HEK293 (cell line): ENCODE data around the gene CFAP65.

ENCODE experiments used
- CTCF ChIA-PET: fragments of 350-600 bp; formaldehyde crosslinking; extraction: SDS; loops from one replicate; lab custom pipeline; 2021; ENCODE audit warnings: antibody characterized with exemption; lab: Yijun Ruan, JAX
- POLR2A ChIA-PET: fragments of 300-600 bp; formaldehyde crosslinking; extraction: SDS; loops from one replicate; lab custom pipeline; 2020; ENCODE audit warnings: antibody characterized with exemption, inconsistent platforms; lab: Yijun Ruan, JAX
- H3K27ac ChIP-seq: fragments of 200-500 bp; sonication (Bioruptor generic); 2 replicates; pipeline ENCODE4 v1.5.1; 2014; ENCODE audit warnings: low read depth, low read length, control low read depth, inconsistent platforms; ENCODE audit errors: extremely low read depth
- H3K36me3 ChIP-seq, 2 experiments: fragments of 200-500 bp in 1 of 2; sonication (Bioruptor generic) in 1 of 2; 1 replicate in 1 of 2; 2 replicates in 1 of 2; pipeline ENCODE4 v1.5.1; 2014 to 2017; ENCODE audit warnings: inconsistent platforms in 2 of 2, low read length in 2 of 2; ENCODE audit not compliant: control insufficient read depth in 2 of 2, insufficient read depth in 1 of 2
- H3K4me1 ChIP-seq: fragments of 200-500 bp; sonication (Bioruptor generic); 2 replicates; pipeline ENCODE4 v1.5.1; 2014; ENCODE audit warnings: mild to moderate bottlenecking, low read length, inconsistent platforms; ENCODE audit not compliant: control insufficient read depth, insufficient read depth
- H3K4me3 ChIP-seq: 2 replicates; pipeline ENCODE4 v1.5.1; 2011; ENCODE audit warnings: low read depth, mild to moderate bottlenecking, control low read depth, low read length, moderate library complexity
- H3K9me3 ChIP-seq: fragments of 200-500 bp; sonication (Bioruptor generic); 2 replicates; pipeline ENCODE4 v1.5.1; 2014; ENCODE audit warnings: low read depth, low read length, inconsistent platforms; ENCODE audit not compliant: control insufficient read depth, insufficient read depth
- GLIS1 ChIP-seq: fragments of 450-650 bp; formaldehyde crosslinking; IDR thresholded peaks from 2 replicates; pipeline ENCODE4 v1.5.1; 2016; ENCODE audit warnings: missing biosample characterization, missing genetic modification characterization
- HOXA7 ChIP-seq: sonication (generic); formaldehyde crosslinking; IDR thresholded peaks from 2 replicates; pipeline ENCODE4 v1.8.1; 2022; ENCODE audit warnings: missing genetic modification reagents, borderline replicate concordance
- KLF10 ChIP-seq: fragments of 450-650 bp; IDR thresholded peaks from 2 replicates; pipeline ENCODE4 v1.5.1; 2018; ENCODE audit warnings: missing biosample characterization, mild to moderate bottlenecking, missing genetic modification characterization
- OVOL3 ChIP-seq: fragments of 450-650 bp; formaldehyde crosslinking; IDR thresholded peaks from 2 replicates; pipeline ENCODE4 v1.5.1; 2016; ENCODE audit warnings: missing biosample characterization, missing genetic modification characterization
- PRDM1 ChIP-seq: fragments of 450-650 bp; formaldehyde crosslinking; IDR thresholded peaks from 2 replicates; pipeline ENCODE4; 2016; ENCODE audit warnings: missing biosample characterization, missing genetic modification characterization
- TCF7L2 ChIP-seq: IDR thresholded peaks from 2 replicates; pipeline ENCODE4 v1.6.1; 2011; ENCODE audit warnings: low read depth, mild to moderate bottlenecking, inconsistent platforms, low read length, moderate library complexity, borderline replicate concordance
- WT1 ChIP-seq: fragments of 450-650 bp; formaldehyde crosslinking; IDR thresholded peaks from 2 replicates; pipeline ENCODE4 v1.5.1; 2016; ENCODE audit warnings: missing biosample characterization, missing genetic modification characterization
- ZBTB44 ChIP-seq: fragments of 450-650 bp; IDR thresholded peaks from 2 replicates; pipeline ENCODE4 v1.5.1; 2018; ENCODE audit warnings: missing biosample characterization, mild to moderate bottlenecking, missing genetic modification characterization
- ZBTB6 ChIP-seq: fragments of 450-650 bp; formaldehyde crosslinking; IDR thresholded peaks from 2 replicates; pipeline ENCODE4 v1.5.1; 2017; ENCODE audit warnings: missing biosample characterization, missing genetic modification characterization
- ZBTB8A ChIP-seq: fragments of 450-650 bp; formaldehyde crosslinking; IDR thresholded peaks from 2 replicates; pipeline ENCODE4 v1.5.1; 2016; ENCODE audit warnings: missing biosample characterization, missing genetic modification characterization
- ZIC2 ChIP-seq: fragments of 450-650 bp; formaldehyde crosslinking; IDR thresholded peaks from 2 replicates; pipeline ENCODE4 v1.5.1; 2016; ENCODE audit warnings: missing biosample characterization, missing genetic modification characterization
- ZNF202 ChIP-seq: fragments of 450-650 bp; formaldehyde crosslinking; IDR thresholded peaks from 2 replicates; pipeline ENCODE4 v1.5.1; 2016; ENCODE audit warnings: missing biosample characterization, missing genetic modification characterization, borderline replicate concordance
- ZNF221 ChIP-seq: fragments of 450-650 bp; formaldehyde crosslinking; IDR thresholded peaks from 2 replicates; pipeline ENCODE4 v1.5.1; 2017; ENCODE audit warnings: missing biosample characterization, missing genetic modification characterization, borderline replicate concordance
- ZNF510 ChIP-seq: fragments of 450-650 bp; formaldehyde crosslinking; IDR thresholded peaks from 2 replicates; pipeline ENCODE4 v1.5.1; 2018; ENCODE audit warnings: mild to moderate bottlenecking, missing genetic modification characterization, missing biosample characterization; ENCODE audit not compliant: insufficient replicate concordance
- ZNF514 ChIP-seq: fragments of 450-650 bp; formaldehyde crosslinking; IDR thresholded peaks from 2 replicates; pipeline ENCODE4 v1.5.1; 2016; ENCODE audit warnings: missing biosample characterization, missing genetic modification characterization
- ZNF623 ChIP-seq: fragments of 450-650 bp; formaldehyde crosslinking; IDR thresholded peaks from 2 replicates; pipeline ENCODE4 v1.5.1; 2016; ENCODE audit warnings: missing biosample characterization, missing genetic modification characterization
- ZNF701 ChIP-seq: fragments of 450-650 bp; formaldehyde crosslinking; IDR thresholded peaks from 2 replicates; pipeline ENCODE4 v1.5.1; 2016; ENCODE audit warnings: missing biosample characterization, missing genetic modification characterization
- ZNF707 ChIP-seq: fragments of 450-650 bp; formaldehyde crosslinking; IDR thresholded peaks from 2 replicates; pipeline ENCODE4 v1.5.1; 2016; ENCODE audit warnings: missing biosample characterization, missing genetic modification characterization
- ZNF76 ChIP-seq: fragments of 450-650 bp; formaldehyde crosslinking; IDR thresholded peaks from 2 replicates; pipeline ENCODE4; 2016; ENCODE audit warnings: low read depth, missing biosample characterization, missing genetic modification characterization, borderline replicate concordance
- ZNF768 ChIP-seq: fragments of 450-650 bp; formaldehyde crosslinking; IDR thresholded peaks from 2 replicates; pipeline ENCODE4 v1.5.1; 2018; ENCODE audit warnings: missing biosample characterization, mild to moderate bottlenecking, missing genetic modification characterization
- TF ChIP-seq, protein P1 (sequence below): fragments of 450-650 bp; formaldehyde crosslinking; IDR thresholded peaks from 2 replicates; pipeline ENCODE4 v1.5.1; 2017; ENCODE audit warnings: missing biosample characterization, mild to moderate bottlenecking, missing genetic modification characterization, moderate library complexity
- TF ChIP-seq, protein P2 (sequence below): fragments of 450-650 bp; formaldehyde crosslinking; IDR thresholded peaks from 2 replicates; pipeline ENCODE4 v1.5.1; 2016; ENCODE audit warnings: missing biosample characterization, missing genetic modification characterization

Gene CFAP65

DNA sequence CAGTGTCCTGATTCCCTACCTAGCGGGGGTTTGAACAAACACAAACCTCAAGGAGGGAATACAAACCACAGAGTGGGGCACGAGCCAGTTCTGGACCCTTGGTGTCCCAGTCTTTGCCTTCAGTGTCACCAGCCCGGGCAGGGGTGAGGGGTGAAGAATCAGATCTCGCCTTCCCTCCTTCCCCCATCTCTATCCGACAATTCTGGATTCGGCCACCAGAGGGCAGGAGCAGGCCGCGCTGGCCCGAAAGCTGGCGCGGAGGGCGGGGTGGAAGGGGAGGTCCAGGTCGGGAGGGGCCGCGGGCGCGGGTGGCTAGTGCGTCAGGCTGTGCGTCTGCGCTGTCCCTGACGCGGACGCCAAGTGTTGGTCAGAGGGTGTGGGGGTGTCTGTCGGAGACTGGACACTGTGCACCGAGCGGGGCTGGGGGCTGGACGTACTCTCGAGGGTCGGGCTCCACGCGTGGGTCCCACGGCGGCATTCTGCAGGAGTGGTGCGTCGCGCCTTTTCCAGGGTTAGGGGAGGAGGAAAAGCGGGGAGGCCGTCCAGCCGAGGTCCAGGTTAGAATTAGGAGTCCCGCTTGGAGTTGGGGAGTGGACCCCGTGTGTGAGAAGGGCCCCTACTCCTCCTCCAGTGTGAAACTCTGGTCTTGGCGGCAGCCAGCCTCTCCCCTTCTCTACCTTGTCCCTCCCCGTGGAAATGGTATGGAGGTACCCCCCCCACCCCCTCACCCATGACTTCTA, 45.2 kb downstream of the CFAP65 start (continued):
- no peak for TF ChIP-seq ZNF623 (tag by site-specific recombination)
- no peak for TF ChIP-seq ZNF221 (tag by site-specific recombination)
- TF ChIP-seq TCF7L2: no peak
- TF ChIP-seq, all 188 proteins: peak for 30

DNA sequence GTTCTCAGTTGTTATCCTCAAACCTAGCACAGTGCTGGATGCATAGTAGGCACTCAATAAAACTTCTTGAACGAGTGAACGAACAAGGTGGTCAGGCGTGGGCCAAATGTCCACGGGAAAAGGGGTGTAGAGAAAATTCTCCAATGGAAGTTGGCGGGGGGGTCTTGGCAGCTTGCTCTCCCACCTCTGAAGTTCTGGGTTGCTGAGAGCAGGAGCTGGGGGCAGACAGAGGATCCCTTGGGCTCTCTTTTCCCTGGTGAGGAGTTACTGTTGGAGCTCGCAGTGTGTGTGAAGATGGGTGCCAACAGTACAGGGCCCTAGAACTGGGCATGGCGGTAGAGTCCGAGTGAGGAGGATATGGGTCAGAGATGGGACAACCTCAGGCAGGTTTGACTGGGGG, 45.8 kb downstream of the CFAP65 start:
- TF ChIP-seq TCF7L2 (no peak), ZNF514 (tag by site-specific recombination) (no peak), ZBTB6 (tag by site-specific recombination) (no peak), ZNF768 (tag by site-specific recombination) (no peak), OVOL3 (tag by site-specific recombination) (no peak), ZNF76 (no peak), ZNF510 (no peak), ZNF202 (tag by site-specific recombination) (no peak), KLF10 (tag by site-specific recombination) (no peak), ZBTB44 (tag by site-specific recombination) (no peak), PRDM1 (tag by site-specific recombination) (no peak), ZNF701 (tag by site-specific recombination) (no peak)
- Histone ChIP-seq H3K4me3 (no peak overlapping the region), H3K27ac (no peak overlapping the region), H3K9me3 (no peaks in the 10 kb centered on the region), H3K4me1 (no peaks in the 10 kb centered on the region), H3K36me3 (no peaks in the 10 kb centered on the region)
- ChIA-PET POLR2A (interaction anchor here (0.6 kb wide), 1 partner anchor 30 kb away, joined by 4 read pairs; no protein-coding TSS in a partner anchor), CTCF (interaction anchor here (0.5 to 2.8 kb wide), 40 partner anchors 10 to 1057 kb away, joined by 3 to 31 read pairs (median 4); no protein-coding TSS in a partner anchor)

DNA sequence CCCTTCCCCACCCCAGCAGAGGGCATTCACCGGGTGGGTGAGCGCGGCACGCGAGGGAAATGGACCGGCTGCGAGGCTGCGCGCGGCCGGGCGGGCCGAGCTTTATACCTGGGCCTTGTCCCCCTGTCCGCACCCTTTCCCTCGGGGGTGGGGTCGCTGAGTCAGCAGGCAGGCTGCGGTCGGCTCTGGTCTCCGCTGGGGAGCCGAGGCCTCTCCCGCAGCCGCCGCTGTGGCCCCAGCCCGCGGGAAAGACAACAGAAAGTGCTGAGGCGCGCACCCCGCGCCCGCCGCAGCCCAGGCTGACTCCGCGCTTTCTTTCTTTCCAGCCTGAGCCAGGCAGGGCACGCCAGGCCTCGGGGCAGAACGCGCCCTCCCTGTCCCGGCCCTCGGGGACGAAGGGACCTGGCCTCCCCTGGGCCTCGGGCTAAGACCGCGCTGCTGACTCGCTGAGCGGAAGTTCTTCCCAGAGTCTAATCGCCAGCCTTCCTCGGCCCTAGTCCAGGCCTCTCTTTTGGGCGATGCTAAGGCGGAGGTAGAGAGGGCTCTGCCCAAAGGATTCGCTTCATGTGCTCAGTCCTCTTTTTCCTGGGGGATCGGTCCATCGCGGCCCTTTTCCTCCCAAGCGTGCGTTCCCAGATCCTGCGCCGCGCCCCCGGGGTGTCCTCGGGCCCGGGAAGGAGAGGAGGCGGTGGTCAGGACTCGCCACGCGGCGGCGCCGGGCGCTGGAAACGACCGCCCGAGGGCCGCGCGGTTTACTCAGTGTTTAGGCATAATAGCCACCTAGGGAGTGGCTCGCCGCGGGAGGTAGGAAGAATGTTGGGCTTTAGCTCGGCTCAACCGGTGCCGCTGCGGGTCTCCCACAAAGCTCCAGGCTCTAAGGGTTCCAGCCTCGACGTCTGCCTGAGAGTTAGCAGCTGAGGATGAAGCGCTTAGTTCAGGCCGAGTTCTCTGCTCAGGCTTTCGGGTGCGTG, 47.7 kb downstream of the CFAP65 start, which contains the start of gene CRYBA2:
TSS of gene CRYBA2 (minus strand) at position 78 of the 971 bp plus-strand sequence. CDS start 246 bp downstream, outside the sequence.
- Histone ChIP-seq H3K36me3 (no peaks in the 10 kb centered on the region), H3K27ac (no peak within 1 kb of the TSS), H3K4me1 (no peaks in the 10 kb centered on the region), H3K4me3 (no peak within 1 kb of the TSS), H3K9me3 (no peaks in the 10 kb centered on the region)
- CTCF ChIA-PET: interaction anchor here (0.6 to 2.8 kb wide), 11 partner anchors 9 to 163 kb away, joined by 3 to 29 read pairs (median 6); no protein-coding TSS in a partner anchor
- POLR2A ChIA-PET: no interaction called here
- TF ChIP-seq ZNF707 (tag by site-specific recombination) (no peak), ZBTB8A (0 out of 2 replicates have a peak, but pooled peaks have one; percentile 21), WT1 (tag by site-specific recombination) (no peak), GLIS1 (peak; percentile 85), ZIC2 (tag by site-specific recombination) (peak; percentile 56), HOXA7 (CRISPR knock-in tag) (no peak)
- TF ChIP-seq, protein P1, sequence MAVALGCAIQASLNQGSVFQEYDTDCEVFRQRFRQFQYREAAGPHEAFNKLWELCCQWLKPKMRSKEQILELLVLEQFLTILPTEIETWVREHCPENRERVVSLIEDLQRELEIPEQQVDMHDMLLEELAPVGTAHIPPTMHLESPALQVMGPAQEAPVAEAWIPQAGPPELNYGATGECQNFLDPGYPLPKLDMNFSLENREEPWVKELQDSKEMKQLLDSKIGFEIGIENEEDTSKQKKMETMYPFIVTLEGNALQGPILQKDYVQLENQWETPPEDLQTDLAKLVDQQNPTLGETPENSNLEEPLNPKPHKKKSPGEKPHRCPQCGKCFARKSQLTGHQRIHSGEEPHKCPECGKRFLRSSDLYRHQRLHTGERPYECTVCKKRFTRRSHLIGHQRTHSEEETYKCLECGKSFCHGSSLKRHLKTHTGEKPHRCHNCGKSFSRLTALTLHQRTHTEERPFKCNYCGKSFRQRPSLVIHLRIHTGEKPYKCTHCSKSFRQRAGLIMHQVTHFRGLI (tag by site-specific recombination): peak; percentile 72
- TF ChIP-seq, protein P2, sequence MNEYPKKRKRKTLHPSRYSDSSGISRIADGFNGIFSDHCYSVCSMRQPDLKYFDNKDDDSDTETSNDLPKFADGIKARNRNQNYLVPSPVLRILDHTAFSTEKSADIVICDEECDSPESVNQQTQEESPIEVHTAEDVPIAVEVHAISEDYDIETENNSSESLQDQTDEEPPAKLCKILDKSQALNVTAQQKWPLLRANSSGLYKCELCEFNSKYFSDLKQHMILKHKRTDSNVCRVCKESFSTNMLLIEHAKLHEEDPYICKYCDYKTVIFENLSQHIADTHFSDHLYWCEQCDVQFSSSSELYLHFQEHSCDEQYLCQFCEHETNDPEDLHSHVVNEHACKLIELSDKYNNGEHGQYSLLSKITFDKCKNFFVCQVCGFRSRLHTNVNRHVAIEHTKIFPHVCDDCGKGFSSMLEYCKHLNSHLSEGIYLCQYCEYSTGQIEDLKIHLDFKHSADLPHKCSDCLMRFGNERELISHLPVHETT: no peak
